Muscle layer of duodenum (tissue), 2 donors: Measurements from ENCODE around the gene CLDN14.

Experiments
- H3K27ac ChIP-seq: one replicate; pipeline ENCODE4 v1.7.0; 2013; ENCODE audit warnings: mild to moderate bottlenecking, low read length
- H3K27me3 ChIP-seq: one replicate; pipeline ENCODE4 v1.7.0; 2013; ENCODE audit warnings: low read depth, mild to moderate bottlenecking, control low read depth, low read length
- H3K36me3 ChIP-seq, 2 donors: one replicate each; pipeline ENCODE4 v1.7.0; 2013; ENCODE audit warnings: low read length in 2 of 2, control low read depth in 1 of 2, mild to moderate bottlenecking in 1 of 2; ENCODE audit not compliant: insufficient read depth in 2 of 2, control insufficient read depth in 1 of 2
- H3K4me1 ChIP-seq, 2 donors: one replicate each; pipeline ENCODE4 v1.7.0; 2013; ENCODE audit warnings: low read length in 2 of 2, mild to moderate bottlenecking in 2 of 2, control low read depth in 1 of 2, moderate library complexity in 1 of 2; ENCODE audit not compliant: insufficient read depth in 2 of 2, control insufficient read depth in 1 of 2
- H3K4me3 ChIP-seq, 2 donors: one replicate each; pipeline ENCODE4 v1.7.0; 2013; ENCODE audit warnings: low read length in 2 of 2, low read depth in 1 of 2, mild to moderate bottlenecking in 1 of 2
- H3K9me3 ChIP-seq, 2 donors: one replicate each; pipeline ENCODE4 v1.7.0; 2013; ENCODE audit warnings: low read length in 2 of 2, control low read depth in 1 of 2, mild to moderate bottlenecking in 1 of 2; ENCODE audit not compliant: control insufficient read depth in 1 of 2
- donor health status: healthy.

CLDN14 gene

DNA sequence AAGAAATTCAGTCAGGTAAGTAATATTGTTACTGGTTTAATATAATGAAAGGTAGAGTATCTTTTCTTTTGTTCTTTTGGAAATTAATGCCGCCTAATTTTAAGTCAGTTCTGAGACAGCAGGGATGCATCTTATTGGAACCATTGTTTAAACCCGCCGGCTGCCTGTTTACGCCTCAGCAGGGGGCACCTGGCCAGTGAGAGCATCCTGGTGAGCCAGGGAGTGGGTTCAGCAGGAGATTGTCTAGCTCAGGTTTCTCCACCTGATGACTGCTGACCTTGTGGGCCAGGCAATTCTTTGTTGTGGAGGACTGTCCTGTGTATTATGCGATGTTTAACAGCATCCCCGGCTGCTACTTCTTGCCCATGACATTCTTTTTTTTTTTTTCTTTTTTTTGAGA, 64.5 kb downstream of the CLDN14 start:
- Histone ChIP-seq H3K27me3 (no peaks in the 10 kb centered on the region), H3K27ac (no peak overlapping the region), H3K36me3 (peaks cover 0 to 18% of the 10 kb centered on the region in 2 donors), H3K4me1 (no peaks in the 10 kb centered on the region), H3K9me3 (no peaks in the 10 kb centered on the region), H3K4me3 (no peak overlapping the region)

- Histone ChIP-seq H3K4me3 (no peak overlapping the region), H3K27me3 (no peaks in the 10 kb centered on the region), H3K27ac (no peak overlapping the region), H3K36me3 (peaks cover 0 to 18% of the 10 kb centered on the region in 2 donors), H3K9me3 (no peaks in the 10 kb centered on the region), H3K4me1 (no peaks in the 10 kb centered on the region)
Measured at GRCh38 chr21:36412916-36413315, 67.0 kb downstream of the CLDN14 start.

GRCh38 chr21:36411301-36411700, 68.6 kb downstream of the CLDN14 start:
- H3K27ac ChIP-seq = no peak overlapping the region
- H3K4me1 ChIP-seq = no peaks in the 10 kb centered on the region
- H3K4me3 ChIP-seq = no peak overlapping the region
- H3K9me3 ChIP-seq = no peaks in the 10 kb centered on the region
- no peaks in the 10 kb centered on the region for H3K27me3 ChIP-seq
- H3K36me3 ChIP-seq = peaks cover 0 to 18% of the 10 kb centered on the region in 2 donors
